GM18909 (cell line): ENCODE measurements around the gene OSGEPL1.
A peak's percentile ranks its signal among the peaks of the same experiment; 100 is the strongest.
"Not testable (repeated sequence)": the region's sequence is repeated elsewhere in the genome, so short reads cannot be mapped to it uniquely, and the experiment has no call there.

Experiments
- ATAC-seq: cut with Tn5 transposase; IDR thresholded peaks from one replicate; pipeline ENCODE4 v1.9.1; 2021; ENCODE audit warnings: mild to moderate bottlenecking; ENCODE audit not compliant: unreplicated experiment, poor library complexity

OSGEPL1 gene

DNA sequence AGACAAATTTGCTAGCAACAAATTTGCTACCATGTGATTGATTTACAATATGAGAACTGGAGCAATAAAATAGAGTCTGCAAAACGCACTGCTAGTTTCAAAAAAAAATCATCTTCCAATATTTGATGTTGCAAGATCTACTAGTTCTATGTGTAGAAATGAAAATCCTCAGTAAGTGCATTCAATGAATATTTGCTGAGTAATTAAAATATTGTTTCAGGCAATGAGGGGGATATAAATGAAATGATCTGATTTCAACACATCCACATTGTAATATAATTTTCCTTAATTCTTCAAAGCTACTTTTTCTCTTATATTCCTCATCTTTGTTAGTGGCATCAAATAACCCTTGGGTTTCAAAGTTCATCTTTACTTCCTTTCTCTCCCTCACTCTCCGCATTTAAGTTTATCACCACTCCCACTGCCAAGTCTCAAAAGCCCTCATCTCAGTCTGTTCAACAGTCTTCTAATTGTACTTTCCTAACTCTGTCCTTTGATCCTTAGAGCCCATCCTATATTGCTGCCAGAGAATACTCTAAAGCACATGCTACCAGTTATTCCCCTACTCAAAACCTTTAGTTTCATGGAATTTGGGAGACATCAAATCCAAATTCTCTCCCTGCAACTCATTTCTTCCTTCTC is 6.2 kb downstream of the OSGEPL1 start:
- no peak for ATAC-seq

DNA sequence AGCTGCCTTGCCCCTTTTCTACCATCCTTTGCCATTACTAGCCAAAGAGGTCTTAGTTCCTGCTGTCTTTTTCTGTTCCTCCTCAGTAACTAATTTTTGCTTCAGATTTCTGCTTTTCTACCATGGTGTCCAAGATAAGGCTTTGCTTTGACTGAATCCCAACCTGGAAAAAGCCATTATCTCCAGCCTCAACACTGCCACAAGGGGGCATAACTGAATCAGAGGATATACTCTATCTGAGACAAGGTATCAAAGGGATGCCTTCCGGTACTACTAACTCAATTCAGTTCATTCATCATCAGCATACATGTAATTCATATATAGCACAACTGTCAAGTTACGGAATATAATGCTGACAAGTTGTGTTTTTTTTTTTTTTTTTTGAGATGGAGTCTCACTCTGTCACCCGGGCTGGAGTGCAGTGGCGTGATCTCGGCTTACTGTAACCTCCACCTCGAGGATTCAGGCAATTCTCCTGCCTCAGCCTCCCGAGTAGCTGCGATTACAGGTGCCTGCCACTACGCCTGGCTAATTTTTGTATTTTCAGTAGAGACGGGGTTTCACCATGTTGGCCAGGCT is 11.4 kb downstream of the OSGEPL1 start:
- ATAC-seq = no peak

- ATAC-seq = no peak
Observed at GRCh38 chr2:189729430-189729829, 33.2 kb downstream of the OSGEPL1 start.

- no peak for ATAC-seq
Observed at GRCh38 chr2:189726849-189727248, 35.7 kb downstream of the OSGEPL1 start.

GRCh38 chr2:189726271-189726670 is 36.3 kb downstream of the OSGEPL1 start:
- no peak for ATAC-seq

- ATAC-seq = no peak
Observed at GRCh38 chr2:189723192-189723591, 39.4 kb downstream of the OSGEPL1 start.

DNA sequence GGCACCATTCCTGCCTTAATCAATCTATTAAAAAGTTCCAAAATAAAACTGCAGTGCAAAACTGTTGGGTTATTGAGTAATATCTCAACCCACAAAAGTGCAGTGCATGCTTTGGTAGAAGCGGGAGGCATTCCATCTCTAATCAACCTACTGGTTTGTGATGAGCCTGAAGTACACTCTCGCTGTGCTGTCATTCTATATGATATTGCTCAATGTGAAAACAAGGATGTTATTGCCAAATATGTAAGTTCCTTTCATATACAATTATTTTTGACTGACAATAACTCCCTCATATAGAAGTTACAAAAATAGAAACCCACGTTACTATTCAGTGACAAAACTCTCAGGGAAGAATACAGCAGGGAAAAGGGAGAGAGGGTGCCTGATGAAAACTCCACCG is 43.0 kb downstream of the OSGEPL1 start:
- no peak for ATAC-seq

DNA sequence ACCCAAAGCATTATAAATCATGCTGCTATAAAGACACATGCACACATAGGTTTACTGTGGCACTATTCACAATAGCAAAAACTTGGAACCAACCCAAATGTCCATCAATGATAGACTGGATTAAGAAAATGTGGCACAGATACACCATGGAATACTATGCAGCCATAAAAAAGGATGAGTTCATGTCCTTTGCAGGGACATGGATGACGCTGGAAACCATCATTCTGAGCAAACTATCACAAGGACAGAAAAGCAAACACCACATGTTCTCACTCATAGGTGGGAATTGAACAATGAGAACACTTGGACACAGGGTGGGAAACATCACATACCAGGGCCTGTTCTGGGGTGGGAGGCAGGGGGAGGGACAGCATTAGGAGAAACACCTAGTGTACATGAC is 45.0 kb downstream of the OSGEPL1 start:
- ATAC-seq = not testable (repeated sequence)

DNA sequence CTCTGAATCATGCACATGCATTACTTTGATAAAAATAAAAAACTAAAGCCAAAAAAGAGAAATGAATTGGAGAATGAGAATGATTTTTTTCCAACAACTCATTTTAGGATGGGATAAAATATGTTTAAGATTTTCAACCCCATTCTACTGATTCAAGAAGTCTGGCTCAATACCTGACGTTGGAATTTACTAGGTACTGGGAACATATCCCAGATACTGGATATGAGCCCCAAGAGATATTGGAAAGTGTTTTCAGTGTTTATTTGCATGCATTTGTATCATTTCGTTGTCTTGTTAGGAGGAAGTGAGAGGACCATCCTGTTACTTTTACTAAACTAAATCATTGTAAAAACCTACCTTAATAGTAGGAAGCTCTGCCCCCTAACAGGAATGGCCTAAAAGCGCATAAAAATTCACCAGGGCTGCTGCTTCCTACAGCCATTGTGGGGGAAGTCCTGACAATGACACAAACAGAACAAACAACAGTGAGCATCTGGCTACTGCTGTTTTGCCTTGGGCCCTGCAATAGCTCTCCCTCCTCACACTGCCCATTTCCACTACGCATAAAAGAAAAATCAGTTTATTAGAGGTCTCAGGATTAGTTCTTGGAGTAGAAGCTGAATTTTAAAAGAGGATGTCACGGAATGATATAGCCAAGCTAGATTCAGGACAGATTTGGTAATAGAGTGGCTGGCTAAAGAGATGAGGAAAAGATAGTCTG is 52.9 kb downstream of the OSGEPL1 start:
- ATAC-seq = no peak

DNA sequence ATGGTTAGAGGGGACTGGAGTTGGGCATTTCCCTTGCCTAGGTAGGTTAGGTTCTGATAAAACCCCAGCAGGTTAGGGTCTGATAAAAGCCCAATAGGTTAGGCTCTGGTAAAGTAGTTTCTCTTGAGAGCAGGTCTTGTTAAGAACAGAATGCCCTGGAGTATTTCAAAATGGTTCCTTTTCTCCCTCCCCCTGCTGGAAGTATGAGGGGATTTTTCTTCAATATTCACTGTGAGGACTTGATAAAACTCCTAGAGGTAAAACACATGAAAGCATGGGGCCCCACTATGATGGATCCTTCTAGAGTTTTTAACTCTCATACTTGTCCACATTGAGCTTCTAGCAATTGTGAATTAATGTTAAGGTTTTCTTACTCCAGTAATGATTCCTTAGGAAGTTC is 60.5 kb downstream of the OSGEPL1 start:
- ATAC-seq = no peak

DNA sequence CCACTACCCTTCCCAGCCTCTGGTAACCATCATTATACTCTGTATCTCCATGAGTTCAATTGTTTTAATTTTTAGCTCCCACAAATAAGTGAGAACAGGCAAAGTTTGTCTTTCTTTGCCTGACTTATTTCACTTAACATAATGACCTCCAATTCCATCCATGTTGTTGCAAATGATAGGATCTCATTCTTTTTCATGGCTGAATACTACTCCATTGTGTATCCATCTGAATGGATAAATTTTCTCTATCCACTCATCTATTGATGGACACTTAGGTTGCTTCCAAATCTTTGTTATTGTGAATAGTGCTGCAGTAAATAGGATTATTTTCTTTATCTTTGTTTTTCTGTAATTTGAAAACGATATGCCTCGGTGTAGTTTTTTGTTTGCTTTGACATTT is 61.9 kb downstream of the OSGEPL1 start:
- ATAC-seq = no peak

GRCh38 chr2:189698020-189698887 is 64.3 kb downstream of the OSGEPL1 start:
- peak; percentile 68 for ATAC-seq
